Endometrial microvascular endothelial cells (primary cell): Measurements from ENCODE around the gene GRK5. TPM values are rescaled to one million over a fixed set of nuclear protein-coding genes. Genes with fewer than 3 reads are reported as not detected.
"Not testable (repeated sequence)": the region's sequence is repeated elsewhere in the genome, so short reads cannot be mapped to it uniquely, and the experiment has no call there.

Experiments used
- in situ Hi-C: cut with HindIII; loops from 2 replicates; pipeline ENCODE4 v1.10.0; 2017; ENCODE audit warnings: low sequenced_read_pairs, low pct_unique_long_range_greater_than_20kb; ENCODE audit errors: inconsistent ontology term
- total RNA-seq: library from RNA; depleted of rRNA; stranded (reverse); fragments of >200 nt; gene quantifications from one replicate; pipeline ENCODE4 v1.2.3, GENCODE V29; 2015; ENCODE audit errors: inconsistent ontology term

The GRK5 gene
- total RNA-seq, 1 donor from 2014 or later: 24.7 TPM

GRCh38 chr10:119463195-119463594, 255.8 kb downstream of the GRK5 start:
- in situ Hi-C loops: not testable (repeated sequence)

DNA sequence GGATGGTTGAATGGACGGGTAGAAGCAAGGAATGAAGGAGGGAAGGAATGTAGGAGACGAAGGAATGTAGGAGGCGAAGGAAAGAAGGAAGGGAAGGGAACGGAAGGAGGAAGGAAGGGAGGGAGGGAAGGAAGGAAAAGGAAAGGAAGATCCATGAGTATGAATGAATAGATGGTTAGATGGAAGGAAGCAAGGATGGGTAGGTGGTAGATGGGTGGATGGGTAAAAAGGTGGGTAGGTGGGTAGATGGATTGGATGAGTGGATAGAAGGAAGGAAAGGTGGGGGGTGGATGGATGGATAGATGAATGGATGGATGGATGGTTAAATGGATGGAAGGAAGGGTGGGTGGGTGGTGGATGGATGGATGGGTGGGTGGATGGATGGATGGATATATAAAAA, 257.7 kb downstream of the GRK5 start:
- in situ Hi-C loops: no loop called here

DNA sequence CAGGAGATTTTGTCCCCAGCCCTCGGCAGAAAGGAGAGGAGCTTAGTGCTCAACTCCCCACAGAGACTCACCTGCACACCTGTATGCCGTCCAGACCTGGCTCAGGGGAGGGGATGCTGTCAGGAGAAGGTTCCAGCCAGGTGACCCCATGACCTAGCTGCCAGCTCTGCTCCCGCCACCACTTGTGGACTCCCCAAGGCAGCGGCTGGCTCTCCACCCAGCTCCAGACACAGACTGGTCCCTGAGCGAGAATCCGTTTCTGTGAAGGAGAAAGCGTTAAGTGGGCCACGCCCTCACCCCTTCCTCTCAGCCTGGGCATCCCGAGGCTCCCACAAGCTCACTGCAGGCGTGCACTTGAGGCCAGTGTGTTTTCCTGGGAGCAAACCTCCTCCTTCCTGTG, 258.7 kb downstream of the GRK5 start:
- in situ Hi-C loops: no loop called here

DNA sequence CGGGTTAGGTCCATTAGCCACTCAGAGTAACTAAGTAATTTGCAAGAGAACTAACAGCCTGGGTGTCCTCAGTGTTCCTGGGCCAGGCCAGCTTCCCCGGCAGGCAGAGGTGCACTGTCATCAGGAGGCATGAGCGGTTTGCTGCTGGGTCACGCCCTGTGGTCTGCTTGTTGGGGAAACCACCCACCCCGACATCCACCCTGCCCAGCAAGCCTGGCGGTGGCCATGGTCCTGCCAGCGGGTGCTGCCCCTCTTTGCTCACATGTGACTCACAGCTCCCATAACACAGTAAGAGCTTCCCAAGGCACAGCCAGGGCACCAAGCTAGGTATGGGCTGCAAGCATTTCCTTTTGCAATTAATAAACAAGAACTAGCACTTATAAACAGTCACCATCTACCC, 259.3 kb downstream of the GRK5 start:
- in situ Hi-C loops: no loop called here

GRCh38 chr10:119468542-119469324, 261.4 kb downstream of the GRK5 start:
- in situ Hi-C loops: no loop called here

GRCh38 chr10:119469325-119469707, 261.9 kb downstream of the GRK5 start:
- in situ Hi-C loops: no loop called here

GRCh38 chr10:119469846-119470245, 262.5 kb downstream of the GRK5 start:
- in situ Hi-C loops: no loop called here

- in situ Hi-C loops: no loop called here
Observed at GRCh38 chr10:119470920-119471702, 263.7 kb downstream of the GRK5 start.

DNA sequence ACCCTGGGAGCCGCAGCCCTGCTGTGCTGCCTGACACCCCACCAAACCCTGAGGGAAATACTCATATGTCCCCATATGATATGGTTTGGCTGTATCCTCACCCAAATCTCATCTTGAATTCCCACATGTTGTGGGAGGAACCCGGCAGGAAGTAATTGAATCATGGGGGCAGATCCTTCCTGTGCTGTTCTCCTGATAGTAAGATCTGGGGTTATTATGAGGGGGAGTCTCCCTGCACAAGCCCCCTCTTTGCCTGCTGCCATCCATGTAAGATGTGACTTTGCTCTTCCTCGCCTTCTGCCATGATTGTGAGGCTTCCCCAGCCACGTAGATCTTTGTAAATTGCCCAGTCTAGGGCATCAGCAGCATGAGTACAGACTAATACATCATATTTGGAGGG, 266.4 kb downstream of the GRK5 start:
- in situ Hi-C loops: no loop called here

DNA sequence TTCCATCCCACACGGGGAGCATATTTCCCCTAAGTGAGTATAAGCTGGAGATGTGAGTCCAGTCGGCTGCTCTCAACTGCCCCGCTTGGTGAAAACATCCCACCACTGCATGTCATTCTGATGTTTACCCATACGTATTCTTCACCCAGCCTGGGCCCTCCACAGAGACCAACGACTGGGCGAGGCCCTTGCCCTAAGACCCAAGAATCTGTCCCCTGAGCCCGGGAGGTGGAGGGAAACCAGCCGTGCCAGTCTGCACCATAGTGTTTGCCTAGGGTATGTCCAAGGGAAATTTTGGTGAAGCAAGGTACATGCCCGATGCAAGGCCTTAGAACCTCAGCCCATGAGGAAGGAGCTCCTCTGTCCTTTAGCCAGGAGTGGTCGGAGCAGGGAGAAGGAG, 267.2 kb downstream of the GRK5 start:
- in situ Hi-C loops: no loop called here

DNA sequence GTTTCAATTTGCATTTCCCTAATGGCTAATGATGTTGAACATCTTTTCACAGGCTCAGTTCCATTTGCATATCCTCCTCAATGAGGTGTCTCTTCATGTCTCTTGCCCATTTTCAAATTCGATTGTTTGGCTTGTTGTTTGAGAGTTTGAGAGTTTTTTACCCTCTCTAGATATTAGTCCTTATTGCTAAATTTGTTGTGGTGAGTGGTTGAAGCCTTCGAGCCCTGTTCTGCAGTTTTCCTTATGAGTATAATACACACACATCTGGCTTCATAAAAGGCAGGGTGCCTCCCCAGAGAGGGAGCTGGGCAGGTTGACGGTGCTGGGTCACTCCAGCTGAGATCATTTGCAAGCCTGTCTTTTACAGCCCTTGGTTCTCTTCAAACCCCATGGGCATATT, 270.1 kb downstream of the GRK5 start:
- in situ Hi-C loops: no loop called here

GRCh38 chr10:119478111-119478802, 270.9 kb downstream of the GRK5 start:
- in situ Hi-C loops: no loop called here

DNA sequence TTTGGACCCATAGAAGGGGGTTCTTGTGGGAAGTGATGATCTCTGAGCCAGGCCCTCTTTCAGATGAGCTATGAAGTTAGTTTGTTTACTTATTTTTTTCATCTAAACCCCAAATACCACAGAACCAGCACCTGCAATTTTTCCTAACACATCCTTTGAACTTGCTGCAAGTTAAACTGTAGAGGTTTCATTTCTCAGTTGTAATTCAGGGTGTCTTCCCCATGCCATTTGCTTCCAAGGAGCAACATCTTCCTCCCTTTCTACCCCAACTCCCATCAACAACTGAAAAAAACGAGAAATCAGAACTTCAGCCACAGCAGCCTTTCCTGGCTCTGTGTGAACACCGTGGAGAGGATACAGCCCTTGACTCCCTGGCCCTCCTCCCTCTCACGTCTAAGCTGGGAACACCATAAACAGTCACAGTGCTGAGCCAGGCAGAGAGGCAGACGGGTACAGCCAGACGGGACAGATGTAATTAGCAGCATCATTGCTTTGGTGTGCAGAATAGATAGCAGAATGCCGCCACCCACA, 271.5 kb downstream of the GRK5 start:
- in situ Hi-C loops: no loop called here

GRCh38 chr10:119479532-119479931, 272.2 kb downstream of the GRK5 start:
- in situ Hi-C loops: no loop called here

GRCh38 chr10:119480667-119481066, 273.3 kb downstream of the GRK5 start:
- in situ Hi-C loops: no loop called here

DNA sequence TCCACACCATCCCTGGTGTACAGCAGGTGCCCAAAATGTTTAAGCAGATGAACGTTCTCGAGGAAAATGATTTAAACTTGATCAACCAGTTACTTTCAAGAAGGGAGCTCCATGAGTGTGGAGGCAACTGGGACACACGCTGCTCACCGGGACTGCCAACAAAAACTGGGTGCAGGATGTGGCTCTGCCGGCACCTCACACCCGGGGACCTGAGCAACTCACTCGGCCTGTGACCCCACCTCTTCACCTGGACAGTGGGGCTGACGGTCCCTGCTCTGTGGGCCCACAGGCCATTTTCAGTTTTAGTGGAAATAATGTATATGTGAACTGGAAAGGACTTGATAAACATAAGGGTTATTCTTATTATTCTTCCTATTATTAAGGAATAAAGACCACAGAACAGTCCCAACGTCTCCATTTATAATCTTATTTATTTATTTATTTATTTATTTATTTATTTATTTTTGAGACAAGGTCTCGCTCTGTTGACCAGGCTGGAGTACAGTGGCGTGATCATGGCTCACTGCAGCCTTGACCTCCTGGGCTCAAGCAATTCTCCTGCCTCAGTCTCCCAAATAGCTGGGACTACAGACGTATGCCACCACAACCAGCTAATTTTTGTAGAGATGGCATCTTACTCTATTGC, 274.5 kb downstream of the GRK5 start:
- in situ Hi-C loops: no loop called here

DNA sequence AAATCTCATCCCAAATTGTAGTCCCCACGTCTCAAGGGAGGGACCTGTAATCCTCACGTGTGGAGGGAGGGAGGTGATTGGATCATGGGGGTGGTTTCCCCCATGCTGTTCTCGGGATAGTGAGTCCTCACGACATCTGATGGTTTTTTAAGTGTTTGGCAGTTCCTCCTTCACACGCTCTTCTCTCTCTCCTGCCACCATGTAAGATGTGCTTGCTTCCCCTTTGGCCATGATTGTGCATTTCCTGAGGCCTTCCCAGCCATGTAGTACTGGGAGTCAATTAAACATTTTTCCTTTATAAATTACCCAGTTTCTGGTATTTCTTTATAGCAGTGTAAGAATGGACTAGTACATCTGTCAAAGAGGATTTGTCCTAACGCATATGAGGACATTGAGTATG, 275.6 kb downstream of the GRK5 start:
- in situ Hi-C loops: no loop called here

GRCh38 chr10:119483839-119484238, 276.5 kb downstream of the GRK5 start:
- in situ Hi-C loops: no loop called here

- in situ Hi-C loops: no loop called here
Observed at GRCh38 chr10:119488675-119489074, 281.3 kb downstream of the GRK5 start.
